OCI-LY1 (cell line): Measurements from ENCODE around the gene GNAS.

Experiments used
- CTCF ChIP-seq: fragments of 200-600 bp; sonication (generic), shearing (Covaris generic); IDR thresholded peaks from 2 replicates; pipeline ENCODE4 v1.5.1; 2017; ENCODE audit warnings: mild to moderate bottlenecking, antibody characterized with exemption, low read length, moderate library complexity, mixed read lengths
- EZH2 ChIP-seq: fragments of 200-600 bp; sonication (generic), shearing (Covaris generic); IDR thresholded peaks from 2 replicates; pipeline ENCODE4 v1.8.0; 2017; ENCODE audit warnings: borderline replicate concordance, mixed run types, mild to moderate bottlenecking, antibody characterized with exemption, low read length, moderate library complexity, mixed read lengths

- TF ChIP-seq CTCF (no peak), EZH2 (no peak)
Observed at GRCh38 chr20:58930496-58930895, 78.0 kb downstream of the GNAS start.
